GM19372 (cell line): ENCODE measurements around the gene SLC49A4.
"Not testable (repeated sequence)": the region's sequence is repeated elsewhere in the genome, so short reads cannot be mapped to it uniquely, and the experiment has no call there.

Experiments used
- ATAC-seq: cut with Tn5 transposase; IDR thresholded peaks from one replicate; pipeline ENCODE4 v1.9.1; 2021; ENCODE audit warnings: mild to moderate bottlenecking, low read depth, moderate library complexity; ENCODE audit not compliant: unreplicated experiment

Gene SLC49A4, protein sequence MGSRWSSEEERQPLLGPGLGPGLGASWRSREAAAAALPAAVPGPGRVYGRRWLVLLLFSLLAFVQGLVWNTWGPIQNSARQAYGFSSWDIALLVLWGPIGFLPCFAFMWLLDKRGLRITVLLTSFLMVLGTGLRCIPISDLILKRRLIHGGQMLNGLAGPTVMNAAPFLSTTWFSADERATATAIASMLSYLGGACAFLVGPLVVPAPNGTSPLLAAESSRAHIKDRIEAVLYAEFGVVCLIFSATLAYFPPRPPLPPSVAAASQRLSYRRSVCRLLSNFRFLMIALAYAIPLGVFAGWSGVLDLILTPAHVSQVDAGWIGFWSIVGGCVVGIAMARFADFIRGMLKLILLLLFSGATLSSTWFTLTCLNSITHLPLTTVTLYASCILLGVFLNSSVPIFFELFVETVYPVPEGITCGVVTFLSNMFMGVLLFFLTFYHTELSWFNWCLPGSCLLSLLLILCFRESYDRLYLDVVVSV

DNA sequence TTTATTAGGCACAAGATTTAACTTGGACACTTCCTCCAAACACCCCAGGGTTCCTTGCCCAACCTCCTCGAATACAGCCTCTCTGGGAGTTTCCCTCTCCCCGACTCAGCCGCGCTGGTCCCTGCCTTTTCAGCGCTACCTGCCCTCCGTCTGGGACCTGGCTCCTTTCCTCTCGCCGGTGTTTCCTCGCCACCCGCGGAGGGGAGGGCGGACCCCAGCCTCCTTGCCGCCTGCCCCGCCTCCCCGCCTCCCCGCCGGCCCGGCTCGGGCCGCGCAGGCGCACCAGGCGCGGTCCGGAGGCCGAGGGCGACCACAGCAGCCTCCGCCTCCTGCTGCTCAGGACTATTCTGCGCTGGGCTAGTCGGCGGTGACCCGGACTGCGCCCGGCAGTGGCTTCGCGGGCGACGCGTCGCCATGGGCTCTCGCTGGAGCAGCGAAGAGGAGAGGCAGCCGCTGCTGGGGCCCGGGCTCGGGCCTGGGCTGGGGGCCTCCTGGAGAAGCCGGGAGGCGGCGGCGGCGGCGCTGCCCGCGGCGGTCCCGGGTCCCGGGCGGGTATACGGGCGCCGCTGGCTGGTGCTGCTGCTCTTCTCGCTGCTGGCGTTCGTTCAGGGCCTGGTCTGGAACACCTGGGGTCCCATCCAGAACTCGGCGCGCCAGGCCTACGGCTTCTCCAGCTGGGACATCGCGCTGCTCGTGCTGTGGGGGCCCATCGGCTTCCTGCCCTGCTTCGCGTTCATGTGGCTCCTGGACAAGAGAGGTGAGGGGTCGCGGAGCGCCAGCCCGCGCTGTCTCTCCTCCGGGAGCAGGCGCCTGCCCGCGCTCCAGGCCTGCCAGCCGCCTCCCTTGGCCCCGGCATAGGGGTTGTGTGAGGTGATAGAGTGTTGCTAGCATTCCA, at the start of gene SLC49A4:
Gene SLC49A4, plus strand, starts transcription at position 291 of the 895 bp plus-strand sequence. Its CDS starts 124 bp downstream, at position 415.
- ATAC-seq = peak; percentile 73

DNA sequence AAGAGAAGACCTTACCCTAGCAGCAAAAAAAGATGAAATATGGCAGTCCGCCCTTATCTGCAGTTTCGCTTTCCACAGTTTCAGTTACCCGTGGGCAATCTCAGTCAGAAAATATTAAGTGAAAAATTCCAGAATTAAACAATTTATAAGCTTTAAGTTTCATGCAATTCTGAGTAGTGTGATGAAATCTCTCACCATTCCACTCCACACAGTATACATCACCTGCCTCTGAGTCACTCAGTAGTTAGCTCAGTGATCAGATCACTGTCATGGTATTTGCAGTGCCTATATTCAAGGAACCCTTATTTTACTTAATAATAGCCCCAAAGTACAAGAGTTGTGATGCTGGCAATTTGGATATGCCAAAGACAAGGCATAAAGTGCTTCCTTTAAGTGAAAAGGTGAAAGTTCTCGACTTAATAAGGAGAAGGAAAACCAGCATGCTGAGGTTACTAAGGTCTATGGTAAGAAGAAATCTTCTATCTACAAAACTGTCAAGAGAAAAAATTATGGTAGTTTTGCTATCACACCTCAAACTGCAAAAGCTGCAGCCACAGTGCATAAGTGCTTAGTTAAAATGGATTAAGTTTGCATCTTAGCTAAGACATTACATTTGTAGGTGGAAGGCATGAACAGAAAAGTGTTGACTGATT, 49.4 kb upstream of the SLC49A4 start:
- ATAC-seq = no peak

DNA sequence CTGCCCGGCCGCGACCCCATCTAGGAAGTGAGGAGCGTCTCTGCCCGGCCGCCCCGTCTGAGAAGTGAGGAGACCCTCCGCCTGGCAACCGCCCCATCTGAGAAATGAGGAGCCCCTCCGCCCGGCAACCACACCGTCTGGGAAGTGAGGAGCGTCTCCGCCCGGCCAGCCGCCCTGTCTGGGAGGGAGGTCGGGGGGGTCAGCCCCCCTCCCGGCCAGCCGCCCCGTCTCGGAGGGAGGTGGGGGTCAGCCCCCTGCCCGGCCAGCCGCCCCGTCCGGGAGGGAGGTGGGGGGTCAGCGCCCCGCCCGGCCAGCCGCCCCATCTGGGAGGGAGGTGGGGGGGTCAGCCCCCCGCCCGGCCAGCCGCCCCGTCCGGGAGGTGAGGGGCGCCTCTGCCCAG, 47.6 kb upstream of the SLC49A4 start:
- not testable (repeated sequence) for ATAC-seq

DNA sequence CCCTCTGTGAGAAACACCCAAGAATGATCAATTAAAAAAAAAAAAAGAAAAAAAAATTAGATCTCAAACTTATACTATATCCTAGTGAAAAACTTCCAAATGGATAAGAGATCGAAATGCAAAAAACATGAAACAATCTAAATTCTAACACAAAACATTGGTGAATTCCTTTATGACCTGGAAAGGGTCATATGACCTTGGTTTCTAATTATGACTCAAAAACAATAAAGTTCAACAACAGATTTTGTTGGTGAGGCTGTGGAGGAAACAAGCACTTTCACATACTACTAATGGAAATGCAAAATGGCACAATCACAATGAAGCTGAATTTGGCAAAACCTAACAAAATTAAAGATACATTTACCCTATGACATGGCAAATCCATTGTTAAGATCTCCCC, 46.5 kb upstream of the SLC49A4 start:
- ATAC-seq = no peak

DNA sequence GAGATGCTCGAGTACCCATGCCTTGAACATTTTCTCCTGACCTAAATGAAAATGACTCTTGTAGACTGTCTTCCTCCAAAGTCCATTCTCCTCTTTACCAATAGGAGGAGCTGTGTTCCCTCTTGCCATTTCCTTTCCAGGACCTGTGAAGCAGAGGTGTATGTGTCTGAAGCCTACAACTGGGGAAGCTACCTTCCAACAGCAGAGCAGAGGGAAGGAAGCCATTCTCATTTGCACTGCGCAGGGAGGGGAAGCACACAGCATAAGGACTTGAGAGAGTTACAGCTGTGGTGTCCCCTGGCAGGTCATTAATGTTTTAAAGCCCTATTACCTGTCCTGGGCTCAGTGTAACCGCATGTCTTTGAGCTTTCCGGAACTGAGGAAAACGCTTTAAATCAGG, 39.9 kb upstream of the SLC49A4 start:
- ATAC-seq = peak; percentile 68

DNA sequence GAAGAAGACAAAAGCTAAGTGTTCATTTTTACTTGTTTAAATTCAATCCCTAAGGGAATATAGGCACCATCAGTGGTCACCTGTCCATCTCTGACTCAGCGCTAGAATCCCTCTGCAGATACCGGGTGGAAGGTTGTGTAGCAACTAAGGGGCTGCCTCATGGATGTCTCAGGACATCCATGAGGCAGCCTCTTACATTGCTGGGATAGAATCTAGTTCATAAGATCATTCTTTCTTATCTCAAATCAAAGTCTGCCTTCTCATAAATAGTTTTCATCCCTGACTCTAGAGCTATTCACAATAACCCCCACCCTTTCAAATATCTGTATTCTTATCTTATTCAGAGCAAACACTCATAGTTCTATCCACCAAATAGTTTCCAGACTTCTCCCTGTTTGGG, 39.4 kb upstream of the SLC49A4 start:
- ATAC-seq = no peak

DNA sequence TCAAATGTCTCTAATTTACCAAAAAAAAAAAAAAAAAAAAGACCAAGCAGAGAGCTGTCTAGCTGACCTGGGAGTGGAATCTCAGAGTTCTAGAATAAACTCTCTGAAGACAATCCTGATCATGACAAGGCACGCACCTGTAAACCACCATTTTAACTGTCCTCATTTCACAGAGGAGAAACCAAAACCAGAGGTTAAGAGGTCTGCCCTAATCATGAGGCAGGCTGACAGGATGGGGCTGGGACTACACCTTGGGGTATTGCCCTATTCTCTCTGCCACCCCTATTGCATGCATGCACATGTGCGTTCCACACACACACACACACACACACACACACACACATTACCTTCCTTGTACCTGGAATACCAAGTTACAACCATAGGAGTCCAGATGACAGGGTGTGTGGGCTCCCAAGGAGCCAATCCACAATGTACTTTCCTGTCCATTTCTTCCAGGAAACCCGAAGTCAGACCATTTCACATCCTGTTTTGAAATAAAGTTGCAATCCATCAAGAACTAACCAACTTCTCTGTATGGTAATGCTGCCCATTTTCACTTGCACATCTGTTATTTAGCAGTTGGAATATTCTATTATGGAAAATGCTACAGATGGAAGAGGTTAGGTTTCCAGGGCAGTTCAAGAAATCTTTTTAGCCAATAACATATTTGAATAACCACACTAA, 35.9 kb upstream of the SLC49A4 start:
- ATAC-seq = no peak

DNA sequence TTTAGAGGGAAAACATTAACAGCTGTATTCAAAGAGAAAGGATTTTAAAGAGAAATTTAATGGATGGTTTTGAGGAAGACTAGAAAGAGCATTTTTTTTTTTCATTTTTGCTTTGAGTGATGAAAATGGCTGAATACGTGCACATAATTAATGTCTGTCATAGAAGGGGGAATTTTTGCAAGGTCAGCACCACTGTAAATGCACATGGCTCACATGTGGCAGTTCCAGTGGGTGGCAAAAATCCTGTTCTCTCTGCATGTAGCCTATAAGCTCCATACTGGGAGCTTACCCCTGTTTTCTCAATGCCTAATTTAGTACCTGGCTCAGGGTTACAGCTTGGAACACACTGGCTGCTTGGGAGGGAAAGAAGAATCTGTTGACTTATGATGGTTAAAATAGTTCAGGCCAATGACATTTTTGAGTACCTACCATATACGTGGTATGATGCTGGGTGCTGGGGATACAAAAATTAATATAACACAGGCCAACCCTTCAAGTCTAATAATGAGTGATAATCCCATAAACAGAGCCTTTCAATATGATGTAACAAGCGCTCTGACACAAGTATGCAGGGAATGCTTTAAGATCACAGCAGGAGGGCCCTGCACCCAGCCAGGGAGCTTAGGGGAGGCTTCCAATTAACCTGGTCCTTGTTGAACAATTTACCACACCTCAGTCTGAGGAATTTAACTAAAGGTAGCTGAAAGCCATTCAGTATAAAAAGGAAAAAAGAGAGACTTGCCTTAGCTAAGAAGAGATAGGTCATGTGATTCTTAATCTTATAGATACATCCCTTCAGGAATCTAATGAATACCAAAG, 34.2 kb upstream of the SLC49A4 start:
- ATAC-seq = no peak

DNA sequence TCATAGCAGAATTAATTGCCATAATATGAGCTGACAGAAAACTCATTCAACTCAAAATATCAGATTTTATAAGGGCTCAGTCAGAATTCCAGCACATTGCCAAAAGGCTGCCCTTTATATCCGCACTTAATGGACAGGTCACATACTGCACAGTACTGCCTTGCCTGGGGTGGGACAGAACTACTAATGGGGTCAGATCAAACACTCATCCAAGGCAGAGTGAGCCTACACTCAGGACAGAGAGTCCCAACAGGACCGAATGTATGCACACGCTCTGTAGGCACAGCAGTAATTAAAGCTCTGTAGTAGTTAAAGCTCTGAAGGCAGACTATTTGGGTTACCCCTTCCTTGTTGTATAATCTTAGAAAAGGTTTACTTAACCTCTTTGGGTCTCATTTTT, 28.4 kb upstream of the SLC49A4 start:
- no peak for ATAC-seq

DNA sequence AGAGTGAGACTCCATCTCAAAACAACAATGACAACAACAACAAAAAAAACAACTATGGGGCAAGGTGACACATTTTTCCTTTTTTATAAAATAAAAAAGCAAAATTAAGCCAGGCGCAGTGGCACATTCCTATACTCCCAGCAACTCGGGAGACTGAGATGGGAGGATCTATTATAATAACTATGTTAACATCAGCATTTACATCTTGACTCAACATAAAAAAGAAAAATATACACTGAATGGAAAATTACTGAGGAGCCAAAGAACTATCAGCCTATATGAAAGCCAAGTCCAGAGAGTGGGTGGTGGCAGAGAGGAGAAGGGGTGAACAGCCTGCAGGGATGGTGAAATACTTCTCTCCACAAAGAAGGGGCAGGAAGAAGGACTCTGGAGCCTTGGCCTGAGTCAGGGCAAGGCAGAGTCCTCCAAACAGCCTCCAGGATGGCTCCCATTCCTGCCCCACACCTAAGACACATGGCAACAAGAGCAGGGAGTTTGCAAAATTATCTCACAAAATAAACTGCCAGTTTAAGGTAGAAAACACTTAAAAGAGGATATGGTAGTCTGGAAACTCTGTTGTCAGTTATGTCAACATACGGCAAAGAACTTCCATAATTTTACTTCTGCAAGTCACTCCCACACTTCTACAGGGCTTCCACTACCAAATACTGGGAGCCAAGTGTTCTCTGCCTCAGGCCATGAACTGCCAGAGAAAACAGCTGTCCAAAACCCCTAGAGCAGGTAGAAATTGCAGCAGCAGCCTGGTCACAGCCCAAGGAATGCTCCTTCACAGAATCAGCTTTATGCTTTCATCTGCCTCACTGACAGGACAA, 27.1 kb upstream of the SLC49A4 start:
- ATAC-seq = no peak

DNA sequence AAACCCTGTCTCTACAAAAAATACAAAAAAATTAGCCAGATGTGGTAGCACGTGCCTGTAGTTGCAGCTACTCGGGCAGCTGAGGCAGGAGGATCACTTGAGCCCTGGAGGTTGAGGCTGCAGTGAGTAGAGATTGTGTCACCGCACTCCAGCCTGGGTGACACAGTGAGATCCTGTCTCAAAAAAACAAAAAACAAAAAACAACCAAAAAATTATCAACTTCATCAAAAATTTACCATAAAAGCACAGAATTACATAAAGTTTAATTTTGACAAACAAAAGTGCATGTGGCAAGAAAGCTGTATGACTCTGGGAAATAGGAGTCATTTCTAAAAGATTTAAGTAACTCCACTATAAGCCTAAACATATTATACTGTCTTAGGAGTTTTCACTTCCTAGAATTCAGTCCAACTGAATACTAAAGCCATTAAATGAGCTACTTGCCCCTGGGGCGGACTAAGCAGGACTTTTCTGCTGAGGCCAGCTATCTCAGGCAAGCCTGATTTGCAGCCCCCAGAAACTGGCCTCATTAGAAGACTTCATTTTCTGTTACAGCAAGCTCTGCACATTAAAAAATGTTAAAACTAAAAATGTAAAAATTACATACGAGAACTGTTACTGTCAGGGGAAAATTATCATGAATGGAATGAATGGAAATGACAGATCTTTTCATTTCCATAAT, 24.2 kb upstream of the SLC49A4 start:
- no peak for ATAC-seq

DNA sequence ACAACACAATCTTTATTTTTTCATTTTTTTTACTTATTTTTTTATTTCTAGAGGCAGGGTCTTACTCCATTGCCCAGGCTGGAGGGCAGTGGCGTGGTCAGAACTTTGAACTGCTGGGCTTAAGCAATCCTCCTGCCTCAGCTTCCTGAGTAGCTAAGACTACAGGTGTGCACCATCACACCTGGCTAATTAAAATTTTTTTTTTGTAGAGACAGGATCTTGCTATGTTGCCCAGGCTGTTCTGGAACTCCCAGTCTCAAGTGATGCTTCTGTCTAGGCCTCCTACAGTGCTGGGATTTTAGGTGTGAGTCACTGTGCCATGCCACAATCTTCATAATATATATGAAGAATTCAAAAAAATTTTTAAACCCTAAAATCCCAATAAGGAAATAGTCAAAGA, 22.0 kb upstream of the SLC49A4 start:
- no peak for ATAC-seq

DNA sequence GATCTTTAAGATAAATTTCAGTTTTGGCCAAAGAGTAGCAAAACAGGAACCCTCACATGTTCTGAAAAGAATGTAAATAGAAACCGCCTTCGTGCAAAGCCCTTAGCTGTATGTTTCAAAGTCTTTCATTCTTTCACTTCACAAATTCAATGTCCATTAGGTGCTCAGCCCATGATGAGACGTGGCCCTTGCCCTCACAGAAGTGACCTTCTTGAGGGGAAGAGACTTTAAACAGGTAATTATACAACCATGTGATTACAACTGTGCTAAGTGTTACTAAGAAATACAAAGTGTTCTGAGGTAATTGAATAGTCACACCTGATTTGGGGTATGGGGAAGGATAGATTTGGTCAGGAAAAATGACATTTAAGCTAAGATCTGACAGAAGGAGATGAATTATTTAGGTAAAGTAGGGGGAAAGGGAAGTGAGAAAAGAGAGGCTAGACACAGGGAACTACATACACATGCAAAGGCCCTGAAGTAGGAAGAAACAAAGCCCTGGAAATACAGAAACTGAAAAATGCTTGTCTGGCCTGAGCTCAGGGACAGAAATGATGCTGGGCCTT, 20.8 kb upstream of the SLC49A4 start:
- peak; percentile 54 for ATAC-seq

DNA sequence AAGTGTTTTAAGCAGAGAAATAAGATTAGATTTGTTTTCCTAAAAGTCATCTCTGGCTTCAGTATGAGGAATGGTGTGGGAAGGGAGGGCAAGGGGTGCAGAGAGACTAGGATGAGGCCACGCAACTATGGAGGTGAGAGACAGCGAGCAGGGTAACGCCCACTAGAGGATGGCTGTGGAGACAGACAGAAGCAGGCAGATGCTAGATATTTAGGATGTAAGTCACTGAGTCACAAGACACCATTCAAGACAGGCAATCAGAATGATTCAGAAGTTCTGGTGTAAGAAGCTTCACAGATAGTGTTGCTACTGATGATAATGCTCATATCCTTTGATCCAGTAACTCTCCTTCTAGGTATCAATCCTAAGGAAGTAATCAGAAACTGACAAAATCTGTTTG, 20.3 kb upstream of the SLC49A4 start:
- ATAC-seq = no peak

DNA sequence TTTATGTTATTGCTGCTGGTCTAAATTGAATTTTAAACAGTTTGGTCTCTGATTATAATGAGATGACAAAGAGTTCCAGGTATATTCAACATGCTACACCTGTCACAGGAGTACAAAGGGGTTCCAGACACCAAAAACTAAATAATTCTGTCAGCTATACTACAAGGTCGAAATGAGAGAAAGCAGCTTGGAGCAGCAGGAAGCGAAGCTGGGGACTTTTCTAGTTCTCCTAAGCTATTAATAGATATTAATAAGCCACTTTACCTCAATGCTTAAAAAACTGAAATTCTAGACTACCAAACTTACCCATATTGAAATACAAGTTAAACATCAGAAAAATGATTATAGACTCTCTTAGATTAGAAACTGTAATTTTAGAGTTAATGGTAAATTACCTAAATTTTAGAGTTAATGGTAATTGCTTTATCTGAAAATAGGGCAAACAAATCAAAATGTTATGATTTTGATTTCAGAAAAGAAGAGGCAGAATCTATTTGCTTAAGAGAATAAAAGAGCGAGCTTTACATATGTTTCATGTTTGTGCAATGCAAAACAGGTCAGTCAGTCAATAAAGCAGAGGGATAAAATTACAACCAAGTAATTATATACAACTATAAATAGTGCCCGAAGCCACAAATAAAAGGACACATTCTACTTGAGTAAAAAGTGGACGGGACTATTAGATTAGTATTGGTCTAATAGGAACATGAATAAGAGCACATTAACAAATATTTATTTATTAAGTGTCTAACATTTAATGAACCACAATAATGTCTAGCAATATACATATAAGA, 18.0 kb upstream of the SLC49A4 start:
- no peak for ATAC-seq

DNA sequence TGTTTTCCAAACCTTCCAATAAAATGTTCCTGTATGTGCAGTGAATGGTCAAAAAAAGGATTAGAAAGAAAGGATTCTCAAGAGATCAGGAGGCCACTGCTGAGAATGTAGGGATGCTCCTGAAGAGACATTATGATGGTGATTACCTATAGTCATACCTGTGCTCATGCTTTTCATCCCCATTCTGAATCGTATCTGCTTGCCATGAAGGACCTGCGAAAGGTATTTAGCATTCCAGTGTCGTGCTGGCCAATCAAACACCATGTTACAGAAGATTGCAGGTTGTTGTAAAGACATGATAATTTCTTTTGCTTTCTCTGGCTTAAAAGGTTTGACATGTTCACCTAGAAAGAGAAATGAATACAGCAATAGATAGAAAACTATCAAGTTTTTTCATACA, 17.3 kb upstream of the SLC49A4 start:
- ATAC-seq = no peak

DNA sequence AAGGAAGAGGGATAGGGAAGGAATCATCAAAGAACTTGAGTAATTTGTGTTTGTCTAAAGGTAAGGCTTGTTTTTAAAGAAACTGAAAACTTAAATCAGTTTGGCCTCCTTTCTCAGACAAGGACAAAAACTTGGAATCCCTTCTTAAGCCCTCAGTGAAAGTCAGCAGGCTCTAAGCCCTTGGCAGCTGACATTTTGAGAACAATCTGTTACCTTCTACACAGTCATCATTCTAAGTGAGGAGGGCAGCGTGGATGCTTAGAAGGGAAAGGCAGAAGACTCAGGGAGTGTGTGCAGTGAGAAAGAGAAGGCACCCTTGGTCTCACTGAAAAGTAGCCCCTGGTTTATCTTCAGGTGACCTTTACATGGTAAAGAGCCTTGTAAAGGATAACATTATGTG, 12.1 kb upstream of the SLC49A4 start:
- no peak for ATAC-seq
